Testis (tissue), 3 donors: ENCODE measurements around the gene HOXD1. TPM values are rescaled to one million over a fixed set of nuclear protein-coding genes. Genes with fewer than 3 reads are reported as not detected.

Experiments used
- DNase-seq: peaks from one replicate; pipeline ENCODE4 v3.0.0-alpha.2; 2019
- H3K27ac ChIP-seq, 2 donors: fragments of 200-600 bp; sonication (generic); one replicate each; pipeline ENCODE4 v1.5.1; 2019
- H3K27me3 ChIP-seq: fragments of 200-600 bp; sonication (generic); one replicate; pipeline ENCODE4 v1.5.1; 2019
- H3K36me3 ChIP-seq: fragments of 200-600 bp; sonication (generic); one replicate; pipeline ENCODE4 v1.5.1; 2017; ENCODE audit warnings: low read depth; ENCODE audit errors: missing control alignments
- H3K4me1 ChIP-seq: fragments of 200-600 bp; sonication (generic); one replicate; pipeline ENCODE4 v1.5.1; 2019
- H3K4me3 ChIP-seq, 2 donors: fragments of 200-600 bp; sonication (generic); one replicate each; pipeline ENCODE4 v1.5.1; 2017 to 2019
- H3K9me3 ChIP-seq: fragments of 200-600 bp; sonication (generic); one replicate; pipeline ENCODE4 v1.5.1; 2017
- POLR2A ChIP-seq: fragments of 450-650 bp; IDR thresholded peaks from one replicate; pipeline ENCODE4 v1.6.1; 2017; ENCODE audit warnings: antibody characterized with exemption, mild to moderate bottlenecking, moderate library complexity
- WGBS, 2 donors: methylation state at CpG; one replicate each; pipeline ENCODE4 v1.1.5; 2018; 5-methylcytosine and 5-hydroxymethylcytosine counted together
- intact Hi-C: fragments of 100-400 bp; cut with DNase I; formaldehyde crosslinking; loops from one replicate; pipeline ENCODE4 v1.15.1; 2023; ENCODE audit warnings: low total_unique reads
- polyA plus RNA-seq: library from polyadenylated mRNA; stranded (reverse); fragments of 350-450 nt; fragmentation: Illumina TruSeq; extraction: RNeasy Lipid Tissue Mini Kit (QIAGEN cat#74804); gene quantifications from one replicate; pipeline ENCODE4 v1.2.3, GENCODE V29; 2014; ENCODE audit warnings: low read depth, low replicate concordance; ENCODE audit not compliant: insufficient read depth
- total RNA-seq, 2 donors: library from RNA; depleted of rRNA; stranded (reverse); fragments of >200 nt; gene quantifications; one replicate each; pipeline ENCODE4 v1.2.3, GENCODE V29; 2016
- TF ChIP-seq, protein P1 (sequence below), 3 experiments: fragments of 450-650 bp in 2 of 3; fragments of 200-600 bp in 1 of 3; sonication (generic) in 1 of 3; IDR thresholded peaks; one replicate each; pipeline ENCODE4 v1.5.1; 2016 to 2019; ENCODE audit warnings: antibody characterized with exemption in 3 of 3, mild to moderate bottlenecking in 2 of 3, moderate library complexity in 1 of 3

Gene HOXD1
- total and polyA plus RNA-seq, 3 donors from 2014 or later = 1.8 to 7.6 (median 5.5) TPM

DNA sequence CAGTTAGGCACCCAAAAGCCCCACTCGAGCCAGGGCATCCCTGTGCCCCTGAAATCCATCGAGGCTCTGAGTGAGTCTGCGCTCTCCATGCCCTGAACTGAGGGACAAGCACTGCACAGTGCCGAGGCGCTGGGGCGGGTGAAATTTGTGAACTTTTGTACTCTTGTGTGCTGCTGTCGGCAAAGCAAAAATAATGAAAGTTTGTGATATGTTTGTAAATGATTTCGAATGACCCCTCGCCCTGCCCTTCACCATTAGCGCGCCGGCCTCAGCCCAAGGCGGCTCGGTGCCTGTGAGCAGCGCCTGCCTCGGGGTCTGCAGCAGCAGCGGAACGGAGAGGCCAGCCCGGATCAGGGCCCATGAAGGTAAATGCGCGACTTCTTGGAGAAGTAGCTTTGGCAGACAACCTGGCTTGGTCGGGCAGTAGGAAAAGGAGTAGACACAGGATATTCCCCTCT lies 39.0 kb upstream of the HOXD1 start:
- Histone ChIP-seq H3K27me3 (no peaks in the 10 kb centered on the region), H3K9me3 (no peaks in the 10 kb centered on the region), H3K4me3 (no peak overlapping the region), H3K36me3 (no peaks in the 10 kb centered on the region), H3K27ac (no peak overlapping the region), H3K4me1 (peaks cover 27% of the 10 kb centered on the region)
- intact Hi-C loops = loop anchor here (10.0 kb wide), 1 partner anchor 305 kb away; no protein-coding TSS in a partner anchor
- no peak for DNase-seq
- 48 to 55% methylated on average over 22 of the region's 22 CpGs for WGBS, 2 donors
- TF ChIP-seq, protein P1, sequence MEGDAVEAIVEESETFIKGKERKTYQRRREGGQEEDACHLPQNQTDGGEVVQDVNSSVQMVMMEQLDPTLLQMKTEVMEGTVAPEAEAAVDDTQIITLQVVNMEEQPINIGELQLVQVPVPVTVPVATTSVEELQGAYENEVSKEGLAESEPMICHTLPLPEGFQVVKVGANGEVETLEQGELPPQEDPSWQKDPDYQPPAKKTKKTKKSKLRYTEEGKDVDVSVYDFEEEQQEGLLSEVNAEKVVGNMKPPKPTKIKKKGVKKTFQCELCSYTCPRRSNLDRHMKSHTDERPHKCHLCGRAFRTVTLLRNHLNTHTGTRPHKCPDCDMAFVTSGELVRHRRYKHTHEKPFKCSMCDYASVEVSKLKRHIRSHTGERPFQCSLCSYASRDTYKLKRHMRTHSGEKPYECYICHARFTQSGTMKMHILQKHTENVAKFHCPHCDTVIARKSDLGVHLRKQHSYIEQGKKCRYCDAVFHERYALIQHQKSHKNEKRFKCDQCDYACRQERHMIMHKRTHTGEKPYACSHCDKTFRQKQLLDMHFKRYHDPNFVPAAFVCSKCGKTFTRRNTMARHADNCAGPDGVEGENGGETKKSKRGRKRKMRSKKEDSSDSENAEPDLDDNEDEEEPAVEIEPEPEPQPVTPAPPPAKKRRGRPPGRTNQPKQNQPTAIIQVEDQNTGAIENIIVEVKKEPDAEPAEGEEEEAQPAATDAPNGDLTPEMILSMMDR (IDR thresholded peaks at IDR 0.05) = no peak
- TF ChIP-seq POLR2A = no peak

DNA sequence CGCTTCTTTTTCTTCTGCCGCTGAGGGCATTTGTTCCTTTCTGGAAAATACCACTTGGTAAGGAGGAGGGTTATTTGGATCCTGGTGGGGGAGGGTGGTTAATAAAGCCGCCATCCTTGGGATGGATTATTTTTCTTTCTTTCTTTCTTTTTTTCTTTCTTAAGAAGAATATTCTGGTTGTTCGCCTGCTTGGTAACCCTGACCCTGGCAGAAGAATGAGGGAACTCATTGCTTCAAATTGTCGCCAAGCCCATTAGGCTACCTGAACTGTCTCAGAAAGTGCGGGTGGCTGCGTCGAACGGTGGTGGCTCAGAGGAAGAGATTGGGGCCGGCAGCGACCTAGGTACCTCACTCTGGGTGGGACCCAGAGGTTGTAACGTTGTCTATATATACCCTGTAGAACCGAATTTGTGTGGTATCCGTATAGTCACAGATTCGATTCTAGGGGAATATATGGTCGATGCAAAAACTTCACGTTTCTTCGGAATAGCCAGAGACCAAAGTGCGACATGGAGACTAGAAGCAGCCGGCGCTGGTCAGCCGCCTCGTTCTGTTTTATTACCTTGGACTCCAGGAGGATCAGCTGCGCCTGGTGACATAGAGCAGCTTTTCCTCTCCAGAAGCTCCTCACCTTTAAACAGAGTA lies 38.4 kb upstream of the HOXD1 start:
- no peak for DNase-seq

DNA sequence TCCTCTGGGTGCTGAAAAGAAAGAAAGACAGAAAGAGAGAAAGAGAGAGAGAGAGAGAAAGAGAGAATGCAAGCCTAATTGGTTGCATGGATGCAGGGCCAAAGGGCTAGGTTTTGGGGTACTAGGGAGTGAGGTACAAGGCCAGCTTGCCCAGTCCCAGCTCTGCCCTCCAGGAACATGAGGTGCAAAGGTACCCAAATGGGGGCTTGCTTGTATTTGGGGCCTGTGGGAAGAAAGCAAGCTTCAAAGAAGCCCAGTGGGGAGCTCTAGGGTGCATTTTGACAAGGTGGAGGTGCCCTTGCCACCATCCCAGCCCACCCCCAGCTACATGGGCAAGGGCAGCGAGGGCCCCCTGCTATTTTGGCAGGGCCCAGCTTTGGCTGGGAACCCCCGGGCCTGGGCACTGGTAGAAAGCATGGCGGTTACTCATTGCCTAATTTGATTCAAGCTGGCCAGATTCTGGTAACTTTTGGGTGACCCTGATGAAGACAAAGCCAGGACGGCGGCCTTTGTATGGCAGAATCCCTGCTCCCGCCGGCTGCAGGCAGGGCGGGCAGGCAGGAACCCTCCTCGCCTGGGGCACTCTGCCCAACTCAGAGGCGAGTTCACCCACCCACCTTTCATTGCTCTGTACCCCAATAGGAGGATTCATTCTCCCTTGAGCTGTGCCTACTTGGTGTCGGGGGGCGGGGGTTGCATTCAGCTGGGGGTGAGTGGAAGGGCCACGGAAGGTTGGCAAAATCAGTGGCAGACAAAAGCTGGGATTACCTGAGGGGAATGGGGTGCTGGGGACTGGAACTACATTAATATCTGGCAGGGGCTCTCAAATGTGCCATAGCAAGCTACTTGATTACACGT lies 37.7 kb upstream of the HOXD1 start:
- no peak for DNase-seq
- H3K4me1 ChIP-seq = peaks cover 27% of the 10 kb centered on the region
- intact Hi-C loops = no loop called here
- peak overlapping the region in 1 of 2 donors; percentile 44 for H3K4me3 ChIP-seq
- H3K27ac ChIP-seq = no peak overlapping the region
- TF ChIP-seq, protein P1 (IDR thresholded peaks at IDR 0.05) = no peak
- TF ChIP-seq POLR2A = no peak
- WGBS, 2 donors = 58 to 65% methylated on average over 8 to 14 of the region's 14 CpGs
- no peaks in the 10 kb centered on the region for H3K9me3 ChIP-seq
- no peaks in the 10 kb centered on the region for H3K36me3 ChIP-seq
- no peaks in the 10 kb centered on the region for H3K27me3 ChIP-seq

More for the DNA sequence above, 38.4 kb upstream of the HOXD1 start:
- TF ChIP-seq POLR2A = no peak
- TF ChIP-seq, protein P1 (IDR thresholded peaks at IDR 0.05) = no peak
- Histone ChIP-seq H3K9me3 (no peaks in the 10 kb centered on the region), H3K4me1 (peaks cover 27% of the 10 kb centered on the region), H3K36me3 (no peaks in the 10 kb centered on the region), H3K27me3 (no peaks in the 10 kb centered on the region), H3K27ac (no peak overlapping the region), H3K4me3 (no peak overlapping the region)
- intact Hi-C loops = loop anchor here (10.0 kb wide), 1 partner anchor 305 kb away; no protein-coding TSS in a partner anchor
- WGBS, 2 donors = 56 to 65% methylated on average over 24 of the region's 24 CpGs

DNA sequence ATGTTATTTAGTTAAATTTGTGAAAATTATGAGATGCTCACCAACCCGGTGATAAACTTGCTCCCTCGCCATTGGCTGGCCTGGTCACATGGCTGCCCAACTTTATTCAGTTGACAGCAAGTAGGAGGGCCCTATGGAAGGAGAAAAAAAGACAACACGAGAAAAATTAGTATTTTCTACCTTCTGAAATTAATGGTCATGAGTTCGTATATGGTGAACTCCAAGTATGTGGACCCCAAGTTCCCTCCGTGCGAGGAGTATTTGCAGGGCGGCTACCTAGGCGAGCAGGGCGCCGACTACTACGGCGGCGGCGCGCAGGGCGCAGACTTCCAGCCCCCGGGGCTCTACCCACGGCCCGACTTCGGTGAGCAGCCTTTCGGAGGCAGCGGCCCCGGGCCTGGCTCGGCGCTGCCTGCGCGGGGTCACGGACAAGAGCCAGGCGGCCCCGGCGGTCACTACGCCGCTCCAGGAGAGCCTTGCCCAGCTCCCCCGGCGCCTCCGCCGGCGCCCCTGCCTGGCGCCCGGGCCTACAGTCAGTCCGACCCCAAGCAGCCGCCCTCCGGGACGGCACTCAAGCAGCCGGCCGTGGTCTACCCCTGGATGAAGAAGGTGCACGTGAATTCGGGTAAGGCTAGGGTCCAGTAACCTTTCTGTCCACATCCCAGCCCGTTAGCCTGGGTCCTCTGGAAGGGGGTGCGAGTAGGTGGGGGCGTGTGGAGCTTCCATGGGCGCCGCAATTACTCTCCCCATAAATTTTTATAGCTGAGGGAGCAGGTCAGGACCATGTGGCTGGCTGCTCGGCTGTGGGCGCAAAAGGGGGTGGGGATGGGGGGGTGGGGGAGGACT lies 36.8 kb upstream of the HOXD1 start, which contains the start of gene HOXD4:
Gene HOXD4, plus strand, starts transcription at position 109 of the 846 bp plus-strand sequence. Its CDS starts 84 bp downstream, at position 193.
- no peak for DNase-seq
- 41 to 42% methylated on average over 23 to 55 of the region's 55 CpGs for WGBS, 2 donors
- H3K27ac ChIP-seq = peak within 1 kb of the TSS in 1 of 2 donors; percentile 63
- H3K9me3 ChIP-seq = no peaks in the 10 kb centered on the region
- TF ChIP-seq, protein P1 (IDR thresholded peaks at IDR 0.05) = no peak
- TF ChIP-seq POLR2A = no peak
- intact Hi-C loops = no loop called here
- peaks cover 27% of the 10 kb centered on the region for H3K4me1 ChIP-seq
- H3K27me3 ChIP-seq = no peaks in the 10 kb centered on the region
- peak within 1 kb of the TSS; percentile 6 to 44 for H3K4me3 ChIP-seq
- H3K36me3 ChIP-seq = no peaks in the 10 kb centered on the region
